GM08714 (cell line): Measurements from ENCODE around the gene PAPOLA.
A peak's percentile ranks its signal among the peaks of the same experiment; 100 is the strongest.

Source experiments
- H3K4me3 ChIP-seq: fragments of 200-500 bp; sonication (Bioruptor generic); 2 replicates; pipeline ENCODE4 v1.5.1; 2014; ENCODE audit warnings: mild to moderate bottlenecking, low read length, inconsistent platforms
- ZNF274 ChIP-seq: IDR thresholded peaks from 2 replicates; pipeline ENCODE4 v1.6.1; 2012; ENCODE audit warnings: mild to moderate bottlenecking, low read depth, low read length

Gene PAPOLA

GRCh38 chr14:96489327-96489726 is 12.9 kb upstream of the PAPOLA start:
- no peak for TF ChIP-seq ZNF274

GRCh38 chr14:96493178-96493577 is 9.0 kb upstream of the PAPOLA start:
- no peak overlapping the region for H3K4me3 ChIP-seq

More at GRCh38 chr14:96489327-96489726, 12.9 kb upstream of the PAPOLA start:
- H3K4me3 ChIP-seq: no peak overlapping the region

GRCh38 chr14:96494331-96494730 is 7.9 kb upstream of the PAPOLA start:
- TF ChIP-seq ZNF274: no peak
- no peak overlapping the region for H3K4me3 ChIP-seq

More at GRCh38 chr14:96493178-96493577, 9.0 kb upstream of the PAPOLA start:
- TF ChIP-seq ZNF274: no peak

- TF ChIP-seq ZNF274: no peak
- H3K4me3 ChIP-seq: no peak overlapping the region
Measured at GRCh38 chr14:96497087-96497486, 5.1 kb upstream of the PAPOLA start.

- TF ChIP-seq ZNF274: no peak
- no peak overlapping the region; the same call in 1 of the 2 replicates for H3K4me3 ChIP-seq
Measured at GRCh38 chr14:96497586-96497985, 4.6 kb upstream of the PAPOLA start.

GRCh38 chr14:96501217-96501739 is 904 bp upstream of the PAPOLA start:
- no peak for TF ChIP-seq ZNF274
- H3K4me3 ChIP-seq: peak overlapping the region; percentile 73

- H3K4me3 ChIP-seq: peak overlapping the region; percentile 73
- no peak for TF ChIP-seq ZNF274
Measured at GRCh38 chr14:96502621-96503305, 581 bp downstream of the PAPOLA start.

GRCh38 chr14:96503306-96503679 is 1.1 kb downstream of the PAPOLA start:
- TF ChIP-seq ZNF274: no peak
- peak overlapping the region; percentile 73 for H3K4me3 ChIP-seq

GRCh38 chr14:96504353-96504752 is 2.2 kb downstream of the PAPOLA start:
- H3K4me3 ChIP-seq: peak overlapping the region; percentile 33

- TF ChIP-seq ZNF274: no peak
- no peak overlapping the region for H3K4me3 ChIP-seq
Measured at GRCh38 chr14:96507723-96508122, 5.5 kb downstream of the PAPOLA start.

- no peak for TF ChIP-seq ZNF274
- no peak overlapping the region for H3K4me3 ChIP-seq
Measured at GRCh38 chr14:96508900-96509299, 6.7 kb downstream of the PAPOLA start.

- no peak for TF ChIP-seq ZNF274
- no peak overlapping the region for H3K4me3 ChIP-seq
Measured at GRCh38 chr14:96509457-96510090, 7.4 kb downstream of the PAPOLA start.

GRCh38 chr14:96511146-96511545 is 9.0 kb downstream of the PAPOLA start:
- TF ChIP-seq ZNF274: no peak
- no peak overlapping the region for H3K4me3 ChIP-seq

GRCh38 chr14:96511667-96512066 is 9.5 kb downstream of the PAPOLA start:
- H3K4me3 ChIP-seq: no peak overlapping the region
- no peak for TF ChIP-seq ZNF274

- TF ChIP-seq ZNF274: no peak
- H3K4me3 ChIP-seq: no peak overlapping the region
Measured at GRCh38 chr14:96512122-96512521, 9.9 kb downstream of the PAPOLA start.
